Natural killer cell (primary cell): Measurements from ENCODE around the gene RIPPLY1. TPM values are rescaled to one million over a fixed set of nuclear protein-coding genes. Genes with fewer than 3 reads are reported as not detected.

Experiments
- ATAC-seq, 3 donors: fragments of 150-1000 bp in 2 of 3; fragments of 200-7000 bp in 1 of 3; cut with Tn5 transposase; 1 replicate in 1 of 3; 2 replicates in 2 of 3; pipeline ENCODE4 v1.10.0; 2021; ENCODE audit warnings: mild to moderate bottlenecking in 2 of 3, moderate library complexity in 2 of 3
- DNase-seq, 2 donors: peaks; one replicate each; pipeline versions ENCODE4 v3.0.0 to v3.0.0-alpha.2; 2013 to 2021; ENCODE audit warnings: mixed read lengths in 1 of 2
- H3K27ac ChIP-seq: one replicate; pipeline ENCODE4 v1.5.1; 2013; ENCODE audit warnings: mild to moderate bottlenecking, low read length
- H3K27me3 ChIP-seq: one replicate; pipeline ENCODE4 v1.6.1; 2013; ENCODE audit warnings: low read length; ENCODE audit not compliant: control insufficient read depth, insufficient read depth
- H3K36me3 ChIP-seq: one replicate; pipeline ENCODE4 v1.6.1; 2013; ENCODE audit warnings: low read length; ENCODE audit not compliant: control insufficient read depth, insufficient read depth
- H3K4me1 ChIP-seq: one replicate; pipeline ENCODE4 v1.6.1; 2013; ENCODE audit warnings: low read length; ENCODE audit not compliant: control insufficient read depth, insufficient read depth
- H3K4me3 ChIP-seq: one replicate; pipeline ENCODE4 v1.5.1; 2013; ENCODE audit warnings: low read length
- H3K9me3 ChIP-seq: one replicate; pipeline ENCODE4 v1.6.1; 2013; ENCODE audit warnings: low read length; ENCODE audit not compliant: control insufficient read depth, insufficient read depth
- H3K27ac Mint-ChIP-seq, 2 donors: one replicate each; pipeline ENCODE4 v1.8.0; 2022; ENCODE audit warnings: mild to moderate bottlenecking in 2 of 2, mixed read lengths in 2 of 2, moderate library complexity in 1 of 2
- H3K27me3 Mint-ChIP-seq, 2 donors: one replicate each; pipeline ENCODE4 v1.8.0; 2022; ENCODE audit warnings: low read depth in 2 of 2, mixed read lengths in 2 of 2
- H3K36me3 Mint-ChIP-seq: one replicate; pipeline ENCODE4 v1.8.0; 2022; ENCODE audit warnings: mixed read lengths
- H3K4me1 Mint-ChIP-seq, 2 donors: one replicate each; pipeline ENCODE4 v1.8.0; 2022; ENCODE audit warnings: mixed read lengths in 2 of 2
- H3K4me3 Mint-ChIP-seq: one replicate; pipeline ENCODE4 v1.8.0; 2022; ENCODE audit warnings: mild to moderate bottlenecking, moderate library complexity, mixed read lengths
- H3K9me3 Mint-ChIP-seq, 2 donors: one replicate each; pipeline ENCODE4 v1.8.0; 2022; ENCODE audit warnings: mixed read lengths in 2 of 2
- CTCF ChIP-seq: fragments of 200-600 bp; IDR thresholded peaks from one replicate; pipeline ENCODE4 v1.8.0; 2022; ENCODE audit warnings: antibody characterized with exemption
- WGBS: methylation state at CpG from one replicate; pipeline ENCODE4 v1.1.7; 2013; ENCODE audit warnings: missing lambda C conversion rate; ENCODE audit not compliant: insufficient coverage; 5-methylcytosine and 5-hydroxymethylcytosine counted together
- intact Hi-C: fragments of 100-400 bp; cut with micrococcal nuclease; formaldehyde crosslinking; loops from one replicate; pipeline ENCODE4 v1.14.2; 2022
- total RNA-seq, 4 donors: library from RNA; stranded (reverse); fragments of 120-200 nt in 1 of 4; gene quantifications; one replicate each; pipeline versions ENCODE4 v1.2.3 to v1.2.4, GENCODE V29; 2013 to 2022

RIPPLY1 gene
- total RNA-seq, 3 donors from 2014 or later (not counting 1 experiment from before 2014, with no cell fraction given) = not detected

- Mint-ChIP-seq H3K27me3 (no peaks in the 10 kb centered on the region), H3K4me1 (no peaks in the 10 kb centered on the region), H3K4me3 (no peak overlapping the region), H3K36me3 (no peaks in the 10 kb centered on the region), H3K27ac (no peak overlapping the region), H3K9me3 (no peaks in the 10 kb centered on the region)
- ATAC-seq (no peak), DNase-seq (no peak)
- H3K4me3 ChIP-seq = no peak overlapping the region
- no peak for TF ChIP-seq CTCF
- no peaks in the 10 kb centered on the region for H3K4me1 ChIP-seq
- 13% methylated on average over 3 of the region's 3 CpGs for WGBS
- no peak overlapping the region for H3K27ac ChIP-seq
- no peaks in the 10 kb centered on the region for H3K27me3 ChIP-seq
- intact Hi-C loops = no loop called here
- H3K36me3 ChIP-seq = no peaks in the 10 kb centered on the region
- H3K9me3 ChIP-seq = no peaks in the 10 kb centered on the region
Observed at GRCh38 chrX:106933538-106933961, 30.4 kb upstream of the RIPPLY1 start.

GRCh38 chrX:106932960-106933537, 29.9 kb upstream of the RIPPLY1 start:
- Mint-ChIP-seq H3K4me1 (no peaks in the 10 kb centered on the region), H3K27ac (no peak overlapping the region), H3K9me3 (no peaks in the 10 kb centered on the region), H3K4me3 (no peak overlapping the region), H3K36me3 (no peaks in the 10 kb centered on the region), H3K27me3 (no peaks in the 10 kb centered on the region)
- Histone ChIP-seq H3K4me3 (no peak overlapping the region), H3K36me3 (no peaks in the 10 kb centered on the region), H3K9me3 (no peaks in the 10 kb centered on the region), H3K27ac (no peak overlapping the region), H3K27me3 (no peaks in the 10 kb centered on the region), H3K4me1 (no peaks in the 10 kb centered on the region)
- ATAC-seq (no peak), DNase-seq (no peak)
- WGBS = 69% methylated on average over 5 of the region's 6 CpGs
- TF ChIP-seq CTCF = no peak
- intact Hi-C loops = no loop called here

GRCh38 chrX:106932492-106932923, 29.4 kb upstream of the RIPPLY1 start:
- H3K27ac Mint-ChIP-seq = no peak overlapping the region
- DNase-seq = no peak
- no peaks in the 10 kb centered on the region for H3K4me1 Mint-ChIP-seq
- H3K9me3 ChIP-seq = no peaks in the 10 kb centered on the region
- H3K4me3 Mint-ChIP-seq = no peak overlapping the region
- 79% methylated on average over 3 of the region's 4 CpGs for WGBS
- H3K9me3 Mint-ChIP-seq = no peaks in the 10 kb centered on the region
- no peaks in the 10 kb centered on the region for H3K27me3 ChIP-seq
- intact Hi-C loops = no loop called here
- H3K27ac ChIP-seq = no peak overlapping the region
- no peak for ATAC-seq
- no peak overlapping the region for H3K4me3 ChIP-seq
- no peaks in the 10 kb centered on the region for H3K4me1 ChIP-seq
- no peaks in the 10 kb centered on the region for H3K27me3 Mint-ChIP-seq
- H3K36me3 Mint-ChIP-seq = no peaks in the 10 kb centered on the region
- TF ChIP-seq CTCF = no peak
- no peaks in the 10 kb centered on the region for H3K36me3 ChIP-seq
